A549 (cell line): ENCODE data around the gene NCDN.

ENCODE experiments used
- ELK1 ChIP-seq: fragments of 150-350 bp; IDR thresholded peaks from 2 replicates; pipeline ENCODE4 v1.6.1; 2014; ENCODE audit warnings: low read depth, mild to moderate bottlenecking, low read length
- EP300 ChIP-seq, 2 experiments: fragments of >200 bp; sonication (Bioruptor Twin); formaldehyde crosslinking; IDR thresholded peaks; 2 replicates in 1 of 2; 3 replicates in 1 of 2; pipeline ENCODE4 v1.6.1; 2016 to 2017
- HDAC2 ChIP-seq: fragments of 200-600 bp; sonication (generic); IDR thresholded peaks from 2 replicates; pipeline ENCODE4 v1.6.1; 2016
- JUN ChIP-seq, 2 experiments: fragments of >200 bp; sonication (Bioruptor Twin); formaldehyde crosslinking; IDR thresholded peaks; 2 replicates in 1 of 2; 3 replicates in 1 of 2; pipeline ENCODE4 v1.6.1; 2016 to 2017
- KDM1A ChIP-seq: fragments of 200-600 bp; sonication (generic); IDR thresholded peaks from 2 replicates; pipeline ENCODE4 v1.6.1; 2016; ENCODE audit warnings: low read depth, mild to moderate bottlenecking
- KDM5A ChIP-seq: fragments of 200-600 bp; sonication (generic); IDR thresholded peaks from 2 replicates; pipeline ENCODE4 v1.6.1; 2016; ENCODE audit warnings: antibody characterized with exemption, mild to moderate bottlenecking
- MAZ ChIP-seq: fragments of 150-350 bp; IDR thresholded peaks from 2 replicates; pipeline ENCODE4 v1.6.1; 2014; ENCODE audit warnings: antibody characterized with exemption, low read depth, low read length, borderline replicate concordance
- MYC ChIP-seq: IDR thresholded peaks from 2 replicates; pipeline ENCODE4 v1.6.1; 2012; ENCODE audit warnings: mild to moderate bottlenecking, inconsistent platforms, low read length, improper control_type of control experiment, borderline replicate concordance
- POLR2A ChIP-seq: IDR thresholded peaks from 2 replicates; pipeline ENCODE4 v1.6.1; 2012; ENCODE audit warnings: mild to moderate bottlenecking, low read length
- REST ChIP-seq: fragments of 200-600 bp; sonication (generic); IDR thresholded peaks from 2 replicates; pipeline ENCODE4 v1.6.1; 2016; ENCODE audit warnings: antibody characterized with exemption, mild to moderate bottlenecking, moderate library complexity
- ZSCAN20 ChIP-seq: fragments of 250-450 bp; sonication (Bioruptor Pico); IDR thresholded peaks from 2 replicates; pipeline ENCODE4 v1.8.0; 2022; ENCODE audit warnings: mild to moderate bottlenecking, moderate library complexity
- TF ChIP-seq, protein P1 (sequence below): fragments of >200 bp; sonication (Bioruptor Twin); formaldehyde crosslinking; IDR thresholded peaks from 3 replicates; pipeline ENCODE4 v1.5.1; 2016
- TF ChIP-seq, protein P2 (sequence below): IDR thresholded peaks from 2 replicates; pipeline ENCODE4 v1.6.1; 2012
- TF ChIP-seq, protein P3 (sequence below): fragments of 450-650 bp; IDR thresholded peaks from 2 replicates; pipeline ENCODE4 v1.6.1; 2014; ENCODE audit warnings: antibody characterized with exemption

- TF ChIP-seq EP300 (IDR thresholded peaks at IDR 0.05) (no peak), MYC (no peak), MAZ (no peak), ELK1 (no peak), KDM1A (no peak), HDAC2 (no peak), KDM5A (no peak), JUN (IDR thresholded peaks at IDR 0.05) (no peak), ZSCAN20 (CRISPR knock-in tag) (no peak), REST (no peak), POLR2A (no peak)
- TF ChIP-seq, protein P1, sequence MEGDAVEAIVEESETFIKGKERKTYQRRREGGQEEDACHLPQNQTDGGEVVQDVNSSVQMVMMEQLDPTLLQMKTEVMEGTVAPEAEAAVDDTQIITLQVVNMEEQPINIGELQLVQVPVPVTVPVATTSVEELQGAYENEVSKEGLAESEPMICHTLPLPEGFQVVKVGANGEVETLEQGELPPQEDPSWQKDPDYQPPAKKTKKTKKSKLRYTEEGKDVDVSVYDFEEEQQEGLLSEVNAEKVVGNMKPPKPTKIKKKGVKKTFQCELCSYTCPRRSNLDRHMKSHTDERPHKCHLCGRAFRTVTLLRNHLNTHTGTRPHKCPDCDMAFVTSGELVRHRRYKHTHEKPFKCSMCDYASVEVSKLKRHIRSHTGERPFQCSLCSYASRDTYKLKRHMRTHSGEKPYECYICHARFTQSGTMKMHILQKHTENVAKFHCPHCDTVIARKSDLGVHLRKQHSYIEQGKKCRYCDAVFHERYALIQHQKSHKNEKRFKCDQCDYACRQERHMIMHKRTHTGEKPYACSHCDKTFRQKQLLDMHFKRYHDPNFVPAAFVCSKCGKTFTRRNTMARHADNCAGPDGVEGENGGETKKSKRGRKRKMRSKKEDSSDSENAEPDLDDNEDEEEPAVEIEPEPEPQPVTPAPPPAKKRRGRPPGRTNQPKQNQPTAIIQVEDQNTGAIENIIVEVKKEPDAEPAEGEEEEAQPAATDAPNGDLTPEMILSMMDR: no peak
- TF ChIP-seq, protein P2, sequence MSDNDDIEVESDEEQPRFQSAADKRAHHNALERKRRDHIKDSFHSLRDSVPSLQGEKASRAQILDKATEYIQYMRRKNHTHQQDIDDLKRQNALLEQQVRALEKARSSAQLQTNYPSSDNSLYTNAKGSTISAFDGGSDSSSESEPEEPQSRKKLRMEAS: no peak
- TF ChIP-seq, protein P3, sequence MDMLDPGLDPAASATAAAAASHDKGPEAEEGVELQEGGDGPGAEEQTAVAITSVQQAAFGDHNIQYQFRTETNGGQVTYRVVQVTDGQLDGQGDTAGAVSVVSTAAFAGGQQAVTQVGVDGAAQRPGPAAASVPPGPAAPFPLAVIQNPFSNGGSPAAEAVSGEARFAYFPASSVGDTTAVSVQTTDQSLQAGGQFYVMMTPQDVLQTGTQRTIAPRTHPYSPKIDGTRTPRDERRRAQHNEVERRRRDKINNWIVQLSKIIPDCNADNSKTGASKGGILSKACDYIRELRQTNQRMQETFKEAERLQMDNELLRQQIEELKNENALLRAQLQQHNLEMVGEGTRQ: no peak
Observed at GRCh38 chr1:35536556-35537162, 20.9 kb upstream of the NCDN start.
